ENCODE measurements around the gene STAB2.

- TF ChIP-seq CTCF (IDR thresholded peaks at IDR 0.05) (no peak), POLR2A (IDR thresholded peaks at IDR 0.05) (no peak)
Measured at GRCh38 chr12:103538397-103538796, 48.7 kb upstream of the STAB2 start.

Measured in gastroesophageal sphincter (tissue), 3 donors.